NCI-H446 (cell line): Measurements from ENCODE around the gene FST.

Experiments
- DNase-seq, 2 experiments: peaks; one replicate each; lab custom pipeline; 2025; lab: John Stamatoyannopoulos, UW

Gene FST

DNA sequence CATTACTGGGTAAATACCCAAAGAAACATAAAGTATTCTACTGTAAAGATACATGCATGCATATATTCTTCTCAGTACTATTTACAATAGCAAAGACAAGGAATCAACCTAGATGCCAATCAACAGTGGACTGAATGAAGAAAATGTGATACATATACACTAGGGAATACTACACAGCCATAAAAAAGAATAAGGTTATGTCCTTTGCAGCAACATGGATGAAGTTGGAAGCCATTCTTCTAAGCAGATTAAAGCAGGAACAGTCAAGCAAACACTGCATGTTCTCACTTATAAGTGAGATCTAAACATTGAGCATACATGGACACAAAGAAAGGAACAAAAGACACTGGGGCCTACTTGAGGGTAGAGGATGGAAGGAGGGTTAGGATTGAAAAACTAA is 40.4 kb downstream of the FST start:
- no peak for DNase-seq
